IMR-90 (cell line): ENCODE measurements around the gene SLC43A2. TPM values are rescaled to one million over a fixed set of nuclear protein-coding genes. Genes with fewer than 3 reads are reported as not detected.

ENCODE experiments used
- ATAC-seq: fragments of 200-7000 bp; cut with Tn5 transposase; 2 replicates; pipeline ENCODE4 v1.9.1; 2020; ENCODE audit warnings: low read depth, mild to moderate bottlenecking, moderate library complexity
- BruUV-seq: library from RNA; stranded (reverse); fragments of 400-500 nt; replicated peaks from 2 replicates; lab custom pipeline; 2021; lab: Mats Ljungman, UMichigan
- CTCF ChIA-PET: fragments of 300-600 bp; formaldehyde crosslinking; extraction: SDS; loops from one replicate; lab custom pipeline; 2021; ENCODE audit warnings: antibody characterized with exemption; lab: Yijun Ruan, JAX
- POLR2A ChIA-PET: fragments of 300-600 bp; sonication (Branson Sonifier 250); formaldehyde crosslinking; loops from one replicate; lab custom pipeline; 2022; ENCODE audit warnings: antibody characterized with exemption; ENCODE audit not compliant: unreplicated experiment; lab: Charles Lee
- DNase-seq: peaks from one replicate; pipeline ENCODE4 v3.0.0; 2013
- H2AFZ ChIP-seq: replicated peaks from 2 replicates; pipeline ENCODE3; 2013; ENCODE audit warnings: low read length, mild to moderate bottlenecking; ENCODE audit not compliant: poor library complexity
- H2AK5ac ChIP-seq: 2 replicates; pipeline ENCODE4 v1.6.1; 2013; ENCODE audit warnings: low read depth, low read length, inconsistent platforms
- H2AK9ac ChIP-seq: replicated peaks from 2 replicates; pipeline ENCODE3; 2013; ENCODE audit warnings: mild to moderate bottlenecking, low read depth, low read length, moderate library complexity; ENCODE audit not compliant: poor library complexity
- H2BK120ac ChIP-seq: 2 replicates; pipeline ENCODE4 v1.6.1; 2013; ENCODE audit warnings: low read depth, low read length, inconsistent platforms
- H2BK15ac ChIP-seq: 3 replicates; pipeline ENCODE4 v1.6.1; 2013; ENCODE audit warnings: low read depth, low read length, inconsistent platforms
- H2BK20ac ChIP-seq: 2 replicates; pipeline ENCODE4 v1.6.1; 2013; ENCODE audit warnings: low read depth, mild to moderate bottlenecking, inconsistent platforms, low read length, moderate library complexity
- H2BK5ac ChIP-seq: 2 replicates; pipeline ENCODE4 v1.6.1; 2013; ENCODE audit warnings: mild to moderate bottlenecking, low read depth, low read length, inconsistent platforms; ENCODE audit not compliant: poor library complexity, severe bottlenecking
- H3K14ac ChIP-seq: replicated peaks from 2 replicates; pipeline ENCODE4 v1.6.1; 2013; ENCODE audit warnings: low read depth, low read length, inconsistent platforms
- H3K18ac ChIP-seq: 2 replicates; pipeline ENCODE4 v1.6.1; 2013; ENCODE audit warnings: low read depth, low read length, control low read depth
- H3K23ac ChIP-seq: 2 replicates; pipeline ENCODE4 v1.6.1; 2013; ENCODE audit warnings: low read depth, low read length, inconsistent platforms
- H3K27ac ChIP-seq: 2 replicates; pipeline ENCODE4 v1.5.1; 2013; ENCODE audit warnings: mild to moderate bottlenecking, control low read depth, low read length; ENCODE audit not compliant: insufficient read depth
- H3K27me3 ChIP-seq: 2 replicates; pipeline ENCODE4 v1.6.1; 2013; ENCODE audit warnings: low read length; ENCODE audit not compliant: control insufficient read depth, insufficient read depth
- H3K36me3 ChIP-seq: 2 replicates; pipeline ENCODE4 v1.6.1; 2013; ENCODE audit warnings: low read length, mixed read lengths; ENCODE audit not compliant: control insufficient read depth, insufficient read depth
- H3K4ac ChIP-seq: 2 replicates; pipeline ENCODE4 v1.6.1; 2013; ENCODE audit warnings: low read depth, low read length, inconsistent platforms
- H3K4me1 ChIP-seq: 2 replicates; pipeline ENCODE4 v1.6.1; 2013; ENCODE audit warnings: low read length, mixed read lengths; ENCODE audit not compliant: control insufficient read depth, insufficient read depth
- H3K4me2 ChIP-seq: 2 replicates; pipeline ENCODE4 v1.6.1; 2013; ENCODE audit warnings: low read depth, mild to moderate bottlenecking, control low read depth, low read length, moderate library complexity
- H3K4me3 ChIP-seq: 2 replicates; pipeline ENCODE4 v1.5.1; 2013; ENCODE audit warnings: low read depth, mild to moderate bottlenecking, control low read depth, low read length, moderate library complexity; ENCODE audit not compliant: insufficient read depth
- H3K56ac ChIP-seq: 2 replicates; pipeline ENCODE4 v1.6.1; 2013; ENCODE audit warnings: low read length, inconsistent platforms; ENCODE audit not compliant: insufficient read depth; ENCODE audit errors: extremely low read depth
- H3K79me1 ChIP-seq, 2 experiments: 2 replicates each; pipeline ENCODE4 v1.6.1; 2013; ENCODE audit warnings: low read length in 2 of 2, inconsistent platforms in 1 of 2, low read depth in 1 of 2
- H3K9ac ChIP-seq: 2 replicates; pipeline ENCODE4 v1.6.1; 2013; ENCODE audit warnings: low read depth, low read length, control low read depth
- H3K9me1 ChIP-seq: 2 replicates; pipeline ENCODE4 v1.6.1; 2013; ENCODE audit warnings: low read length, inconsistent platforms; ENCODE audit not compliant: insufficient read depth
- H3K9me3 ChIP-seq: 2 replicates; pipeline ENCODE4 v1.6.1; 2013; ENCODE audit warnings: low read length; ENCODE audit not compliant: control insufficient read depth, insufficient read depth
- H4K20me1 ChIP-seq: 2 replicates; pipeline ENCODE4 v1.6.1; 2013; ENCODE audit warnings: low read length, inconsistent platforms; ENCODE audit not compliant: insufficient read depth
- H4K5ac ChIP-seq: 2 replicates; pipeline ENCODE4 v1.6.1; 2013; ENCODE audit warnings: mild to moderate bottlenecking, low read depth, low read length, control low read depth
- H4K8ac ChIP-seq, 2 experiments: 2 replicates each; pipeline ENCODE4 v1.6.1; 2013; ENCODE audit warnings: low read depth in 2 of 2, low read length in 2 of 2, control low read depth in 1 of 2, inconsistent platforms in 1 of 2
- H4K91ac ChIP-seq: 2 replicates; pipeline ENCODE4 v1.6.1; 2013; ENCODE audit warnings: low read depth, low read length, inconsistent platforms; ENCODE audit not compliant: insufficient read depth
- BHLHE40 ChIP-seq: fragments of 150-350 bp; IDR thresholded peaks from 2 replicates; pipeline ENCODE4 v1.6.1; 2016; ENCODE audit warnings: mild to moderate bottlenecking, low read depth, low read length
- CEBPB ChIP-seq: IDR thresholded peaks from 2 replicates; pipeline ENCODE4 v1.6.1; 2012; ENCODE audit warnings: low read depth, low read length, improper control_type of control experiment
- CHD1 ChIP-seq: IDR thresholded peaks from 2 replicates; pipeline ENCODE4 v1.6.1; 2012; ENCODE audit warnings: low read depth, low read length, improper control_type of control experiment
- CTCF ChIP-seq: conservative IDR thresholded peaks from 2 replicates; pipeline ENCODE4 v1.5.1; 2012; ENCODE audit warnings: mild to moderate bottlenecking, low read depth, low read length, improper control_type of control experiment
- FOS ChIP-seq: fragments of 150-350 bp; IDR thresholded peaks from 2 replicates; pipeline ENCODE4 v1.6.1; 2016; ENCODE audit warnings: low read depth, low read length
- MAZ ChIP-seq: IDR thresholded peaks from 2 replicates; pipeline ENCODE4 v1.6.1; 2012; ENCODE audit warnings: low read depth, mild to moderate bottlenecking, low read length, improper control_type of control experiment, moderate library complexity, borderline replicate concordance
- MXI1 ChIP-seq: IDR thresholded peaks from 2 replicates; pipeline ENCODE4 v1.6.1; 2012; ENCODE audit warnings: low read depth, mild to moderate bottlenecking, low read length, moderate library complexity, borderline replicate concordance
- NFE2L2 ChIP-seq: fragments of 150-350 bp; IDR thresholded peaks from 2 replicates; pipeline ENCODE4 v1.6.1; 2016; ENCODE audit warnings: low read depth, mild to moderate bottlenecking, low read length
- POLR2A ChIP-seq: IDR thresholded peaks from 2 replicates; pipeline ENCODE4 v1.6.1; 2012; ENCODE audit warnings: mild to moderate bottlenecking, low read depth, low read length
- RAD21 ChIP-seq: IDR thresholded peaks from 2 replicates; pipeline ENCODE4 v1.6.1; 2012; ENCODE audit warnings: low read length, improper control_type of control experiment
- RCOR1 ChIP-seq: IDR thresholded peaks from 2 replicates; pipeline ENCODE4 v1.6.1; 2012; ENCODE audit warnings: mild to moderate bottlenecking, low read length, improper control_type of control experiment; ENCODE audit not compliant: insufficient replicate concordance
- SMC3 ChIP-seq: fragments of 150-350 bp; IDR thresholded peaks from 2 replicates; pipeline ENCODE4 v1.6.1; 2016; ENCODE audit warnings: low read depth, mild to moderate bottlenecking, antibody characterized with exemption, low read length, moderate library complexity
- WGBS, 2 experiments: methylation state at CpG; one replicate each; pipeline versions ENCODE4 v1.1.5 to v1.1.7; 2013; ENCODE audit warnings: missing lambda C conversion rate in 2 of 2; ENCODE audit not compliant: insufficient read length in 1 of 2; ENCODE audit errors: extremely low coverage in 2 of 2; 5-methylcytosine and 5-hydroxymethylcytosine counted together
- dilution Hi-C: fragments of 300-500 bp; cut with HindIII; formaldehyde crosslinking; loops from one replicate; pipeline ENCODE4 v1.14.3; 2018; ENCODE audit warnings: low sequenced_read_pairs; ENCODE audit not compliant: unreplicated experiment
- in situ Hi-C: fragments of 300-500 bp; cut with MboI; formaldehyde crosslinking; loops from 3 replicates; pipeline ENCODE4 v1.14.3; 2019; ENCODE audit warnings: low sequenced_read_pairs, inconsistent platforms, mixed read lengths
- intact Hi-C: fragments of 100-400 bp; cut with micrococcal nuclease; formaldehyde crosslinking; loops from 2 replicates; pipeline ENCODE4 v1.10.0; 2022
- polyA plus RNA-seq, 3 experiments: library from polyadenylated mRNA; depleted of rRNA; stranded (reverse); fragments of >200 nt; gene quantifications; 2 replicates each; pipeline ENCODE4 v1.2.3, GENCODE V29; 2012; ENCODE audit warnings: low replicate concordance in 1 of 3
- total RNA-seq: library from RNA; depleted of rRNA; stranded (reverse); fragments of >200 nt; gene quantifications from 2 replicates; pipeline ENCODE4 v1.2.3, GENCODE V29; 2012

SLC43A2 gene
- total and polyA plus RNA-seq, 2 of the 4 experiments (the other 2 are of a cell fraction), result 3.8 to 9.0 TPM

GRCh38 chr17:1578029-1578428 lies 50.6 kb downstream of the SLC43A2 start:
- Histone ChIP-seq H3K4me1 (peaks cover 15% of the 10 kb centered on the region), H3K18ac (peak overlapping the region; percentile 48), H2BK120ac (peak overlapping the region; percentile 92), H2BK20ac (peak overlapping the region; percentile 21; the same call in 1 of the 2 replicates), H3K4me2 (no peak overlapping the region), H2BK15ac (peak overlapping the region; percentile 86; the same call in 2 of the 3 replicates), H3K4ac (peak overlapping the region; percentile 96), H2AK9ac (peak overlapping the region; percentile 22), H4K20me1 (no peaks in the 10 kb centered on the region), H2AFZ (peak overlapping the region; percentile 46), H3K23ac (no peak overlapping the region), H2AK5ac (peak overlapping the region; percentile 95), H4K8ac (peak overlapping the region; percentile 77 to 98; a peak in 3 of 4 replicates), H3K14ac (peak overlapping the region; percentile 95), H3K56ac (no peak overlapping the region), H3K4me3 (no peak overlapping the region), H4K5ac (peak overlapping the region; percentile 78), H3K27ac (peak overlapping the region; percentile 87; the same call in 1 of the 2 replicates), H3K79me1 (no peaks in the 10 kb centered on the region), H3K36me3 (no peaks in the 10 kb centered on the region), H4K91ac (peak overlapping the region; percentile 93; the same call in 1 of the 2 replicates), H3K27me3 (no peaks in the 10 kb centered on the region), H3K9me1 (0 out of 2 replicates have a peak, but pooled peaks cover 2% of the 10 kb centered on the region), H3K9ac (no peak overlapping the region; the same call in 1 of the 2 replicates), H3K9me3 (no peaks in the 10 kb centered on the region), H2BK5ac (peak overlapping the region; percentile 91)
- dilution Hi-C loops (no loop called here), in situ Hi-C loops (loop anchor here (5.0 kb wide), 1 partner anchor 69 kb away; the partner anchor contains the start of genes RILP and SCARF1), intact Hi-C loops (loop anchor here (5.0 to 10.0 kb wide), 2 partner anchors 207 to 454 kb away; partner anchors contain the start of gene DPH1)
- POLR2A ChIA-PET, result no interaction called here
- DNase-seq (no peak), ATAC-seq (no peak)
- 90% methylated on average over 8 of the region's 13 CpGs; no CpG with 5 or more reads in 1 of the 2 experiments for WGBS, 2 experiments
- no TSS peak for BruUV-seq
- TF ChIP-seq RAD21 (no peak), NFE2L2 (no peak), POLR2A (no peak), RCOR1 (no peak), MAZ (no peak), FOS (no peak), CTCF (no peak), BHLHE40 (no peak), MXI1 (no peak), CEBPB (no peak), CHD1 (no peak), SMC3 (no peak)
- CTCF ChIA-PET, result interaction anchor here (0.8 to 1.6 kb wide), 2 partner anchors 48 to 71 kb away, joined by 3 to 7 read pairs; partner anchors contain the start of gene RILP
